Calu3 (cell line): ENCODE results near the gene DHRS4L2. TPM values are rescaled to one million over a fixed set of nuclear protein-coding genes. Genes with fewer than 3 reads are reported as not detected.

ENCODE experiments used
- BruUV-seq: library from RNA; stranded (reverse); fragments of 400-500 nt; replicated peaks from 2 replicates; lab custom pipeline; 2021; lab: Mats Ljungman, UMichigan
- CTCF ChIA-PET: fragments of 300-600 bp; sonication (Branson Sonifier 250); formaldehyde crosslinking; loops from one replicate; lab custom pipeline; 2022; ENCODE audit warnings: antibody characterized with exemption; lab: Charles Lee
- DNase-seq: peaks from one replicate; pipeline ENCODE4 v3.0.0; 2022
- H3K27ac Mint-ChIP-seq: one replicate; pipeline ENCODE4 v1.8.0; 2022; ENCODE audit warnings: mixed read lengths; ENCODE audit not compliant: unreplicated experiment
- H3K27me3 Mint-ChIP-seq: one replicate; pipeline ENCODE4 v1.8.0; 2022; ENCODE audit warnings: mixed read lengths; ENCODE audit not compliant: unreplicated experiment
- H3K36me3 Mint-ChIP-seq: one replicate; pipeline ENCODE4 v1.8.0; 2022; ENCODE audit warnings: mild to moderate bottlenecking, moderate library complexity, mixed read lengths; ENCODE audit not compliant: insufficient read depth, unreplicated experiment
- H3K4me1 Mint-ChIP-seq: one replicate; pipeline ENCODE4 v1.8.0; 2022; ENCODE audit warnings: mild to moderate bottlenecking, low read depth, mixed read lengths; ENCODE audit not compliant: unreplicated experiment
- H3K4me3 Mint-ChIP-seq: one replicate; pipeline ENCODE4 v1.8.0; 2022; ENCODE audit warnings: mild to moderate bottlenecking, low read depth, moderate library complexity, mixed read lengths; ENCODE audit not compliant: unreplicated experiment
- H3K9me3 Mint-ChIP-seq: one replicate; pipeline ENCODE4 v1.8.0; 2022; ENCODE audit warnings: low read depth, mixed read lengths; ENCODE audit not compliant: unreplicated experiment
- intact Hi-C: fragments of 100-400 bp; cut with micrococcal nuclease; formaldehyde crosslinking; loops from one replicate; pipeline ENCODE4 v1.10.0; 2022; ENCODE audit not compliant: unreplicated experiment
- total RNA-seq: library from RNA; stranded (reverse); gene quantifications from 2 replicates; pipeline ENCODE4 v1.2.3, GENCODE V29; 2022
- TF ChIP-seq, protein P1 (sequence below): fragments of 200-600 bp; IDR thresholded peaks from one replicate; pipeline ENCODE4 v1.8.0; 2022; ENCODE audit warnings: antibody characterized with exemption; ENCODE audit not compliant: unreplicated experiment

DHRS4L2 gene
- total RNA-seq, 1 experiment from 2014 or later: 12.0 TPM

DNA sequence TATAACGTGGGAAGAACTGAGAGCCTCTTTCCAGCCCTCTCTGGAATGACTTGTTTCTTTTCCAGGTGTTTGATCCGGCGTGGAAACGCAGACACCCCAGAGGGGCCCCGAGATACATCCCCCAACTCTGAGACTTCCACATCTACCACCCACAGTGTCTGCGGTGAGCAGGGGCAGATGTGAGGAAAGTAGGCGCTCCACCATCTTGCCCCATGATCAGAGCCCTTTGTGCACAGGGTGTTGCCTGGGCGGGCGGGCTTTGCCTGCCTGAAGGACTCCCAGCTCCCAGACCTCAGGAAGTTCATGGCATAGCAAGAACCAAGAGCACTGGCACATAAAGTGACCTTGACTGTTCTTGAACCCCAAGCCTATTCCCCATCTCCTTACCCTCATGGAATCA lies 65.9 kb downstream of the DHRS4L2 start:
- H3K36me3 Mint-ChIP-seq: peaks cover 21% of the 10 kb centered on the region
- H3K27me3 Mint-ChIP-seq: peaks cover 83% of the 10 kb centered on the region
- no TSS peak for BruUV-seq
- H3K27ac Mint-ChIP-seq: no peak overlapping the region
- DNase-seq: no peak
- no peak overlapping the region for H3K4me3 Mint-ChIP-seq
- H3K4me1 Mint-ChIP-seq: peaks cover 11% of the 10 kb centered on the region
- TF ChIP-seq, protein P1, sequence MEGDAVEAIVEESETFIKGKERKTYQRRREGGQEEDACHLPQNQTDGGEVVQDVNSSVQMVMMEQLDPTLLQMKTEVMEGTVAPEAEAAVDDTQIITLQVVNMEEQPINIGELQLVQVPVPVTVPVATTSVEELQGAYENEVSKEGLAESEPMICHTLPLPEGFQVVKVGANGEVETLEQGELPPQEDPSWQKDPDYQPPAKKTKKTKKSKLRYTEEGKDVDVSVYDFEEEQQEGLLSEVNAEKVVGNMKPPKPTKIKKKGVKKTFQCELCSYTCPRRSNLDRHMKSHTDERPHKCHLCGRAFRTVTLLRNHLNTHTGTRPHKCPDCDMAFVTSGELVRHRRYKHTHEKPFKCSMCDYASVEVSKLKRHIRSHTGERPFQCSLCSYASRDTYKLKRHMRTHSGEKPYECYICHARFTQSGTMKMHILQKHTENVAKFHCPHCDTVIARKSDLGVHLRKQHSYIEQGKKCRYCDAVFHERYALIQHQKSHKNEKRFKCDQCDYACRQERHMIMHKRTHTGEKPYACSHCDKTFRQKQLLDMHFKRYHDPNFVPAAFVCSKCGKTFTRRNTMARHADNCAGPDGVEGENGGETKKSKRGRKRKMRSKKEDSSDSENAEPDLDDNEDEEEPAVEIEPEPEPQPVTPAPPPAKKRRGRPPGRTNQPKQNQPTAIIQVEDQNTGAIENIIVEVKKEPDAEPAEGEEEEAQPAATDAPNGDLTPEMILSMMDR: no peak
- intact Hi-C loops: no loop called here
- CTCF ChIA-PET: no interaction called here
- no peaks in the 10 kb centered on the region for H3K9me3 Mint-ChIP-seq

Other genes starting within 250 kb of the DHRS4L2 start
- 15.7 and 19.0 TPM in 2 replicates for gene DHRS4, start 35.2 kb upstream of the DHRS4L2 start, total RNA-seq
- gene CARMIL3, start 63.1 kb downstream of the DHRS4L2 start, total RNA-seq: 0.33 and 0.42 TPM in 2 replicates
- gene CPNE6, start 82.6 kb downstream of the DHRS4L2 start, total RNA-seq: not detected in 2 replicates
- 38.0 and 43.6 TPM in 2 replicates for gene PCK2, start 105.4 kb downstream of the DHRS4L2 start, total RNA-seq
- gene DCAF11, start 125.8 kb downstream of the DHRS4L2 start, total RNA-seq: 58.2 and 63.4 TPM in 2 replicates
- gene NRL, start 126.0 kb downstream of the DHRS4L2 start, total RNA-seq: 1.8 and 2.3 TPM in 2 replicates
- 0.47 and 0.98 TPM in 2 replicates for gene FITM1, start 141.7 kb downstream of the DHRS4L2 start, total RNA-seq
- 259 and 289 TPM in 2 replicates for gene PSME1, start 147.3 kb downstream of the DHRS4L2 start, total RNA-seq
- gene EMC9, start 152.7 kb downstream of the DHRS4L2 start, total RNA-seq: 38.0 and 39.2 TPM in 2 replicates
- gene PSME2, start 157.7 kb downstream of the DHRS4L2 start, total RNA-seq: 288 and 359 TPM in 2 replicates
- gene RNF31, start 158.6 kb downstream of the DHRS4L2 start, total RNA-seq: 95.9 and 103 TPM in 2 replicates
- gene IRF9, start 172.3 kb downstream of the DHRS4L2 start, total RNA-seq: 124 and 184 TPM in 2 replicates
- gene REC8, start 183.2 kb downstream of the DHRS4L2 start, total RNA-seq: 37.5 and 42.7 TPM in 2 replicates
- 82.6 and 86.4 TPM in 2 replicates for gene IPO4, start 199.9 kb downstream of the DHRS4L2 start, total RNA-seq
- gene TM9SF1, start 206.5 kb downstream of the DHRS4L2 start, total RNA-seq: 68.0 and 70.9 TPM in 2 replicates
- gene TSSK4, start 216.8 kb downstream of the DHRS4L2 start, total RNA-seq: 0.47 TPM in 1 of 2 replicates, not detected in the other
- gene CHMP4A, start 224.6 kb downstream of the DHRS4L2 start, total RNA-seq: 53.2 and 60.8 TPM in 2 replicates
- gene MDP1, start 227.1 kb downstream of the DHRS4L2 start, total RNA-seq: 7.4 and 8.9 TPM in 2 replicates
- 192 and 198 TPM in 2 replicates for gene NEDD8, start 243.4 kb downstream of the DHRS4L2 start, total RNA-seq
- 61.3 and 63.4 TPM in 2 replicates for gene GMPR2, start 244.0 kb downstream of the DHRS4L2 start, total RNA-seq